GM18499 (cell line): ENCODE measurements around the gene MC2R.
A peak's percentile ranks its signal among the peaks of the same experiment; 100 is the strongest.
"Not testable (repeated sequence)": the region's sequence is repeated elsewhere in the genome, so short reads cannot be mapped to it uniquely, and the experiment has no call there.

Experiments
- ATAC-seq: cut with Tn5 transposase; IDR thresholded peaks from one replicate; pipeline ENCODE4 v1.9.1; 2021; ENCODE audit warnings: moderate number of reproducible peaks; ENCODE audit not compliant: insufficient read depth, unreplicated experiment

Gene MC2R

DNA sequence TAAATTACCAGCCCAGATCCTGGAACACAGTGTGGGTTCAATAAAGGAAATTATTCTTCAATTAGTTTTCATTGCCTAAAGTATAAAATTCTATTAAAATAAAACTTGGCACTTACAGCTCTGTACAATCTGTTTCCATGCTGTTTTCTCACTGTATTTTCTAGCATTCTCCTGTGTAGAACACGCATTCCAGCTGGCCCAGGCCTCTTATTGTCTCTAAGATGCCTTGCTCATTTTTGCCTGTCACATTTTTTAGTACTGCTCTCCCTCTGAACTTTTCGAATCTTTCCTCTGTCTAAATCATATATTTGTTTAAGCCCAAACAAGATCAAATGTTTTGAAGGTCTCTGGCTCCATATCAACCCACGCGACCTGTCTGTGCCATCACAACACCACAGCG is 20.8 kb downstream of the MC2R start:
- ATAC-seq: no peak

DNA sequence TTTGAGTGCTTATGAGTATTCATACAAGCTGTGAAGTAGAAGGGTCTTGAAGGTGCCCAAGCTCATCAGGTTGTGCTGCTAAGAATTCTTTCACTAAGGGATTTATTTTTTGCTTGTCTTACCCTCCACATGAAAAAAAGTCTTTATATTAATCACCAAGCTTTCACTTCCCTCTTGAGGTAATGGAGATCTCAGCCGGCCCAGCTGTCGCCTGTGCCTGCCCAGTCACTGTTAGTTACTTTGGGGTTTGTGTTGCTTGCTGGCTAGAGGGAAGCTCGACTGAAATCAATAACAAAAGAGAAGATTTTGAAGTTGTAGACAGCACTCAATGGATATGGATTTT is 21.9 kb downstream of the MC2R start:
- ATAC-seq: peak; percentile 99

DNA sequence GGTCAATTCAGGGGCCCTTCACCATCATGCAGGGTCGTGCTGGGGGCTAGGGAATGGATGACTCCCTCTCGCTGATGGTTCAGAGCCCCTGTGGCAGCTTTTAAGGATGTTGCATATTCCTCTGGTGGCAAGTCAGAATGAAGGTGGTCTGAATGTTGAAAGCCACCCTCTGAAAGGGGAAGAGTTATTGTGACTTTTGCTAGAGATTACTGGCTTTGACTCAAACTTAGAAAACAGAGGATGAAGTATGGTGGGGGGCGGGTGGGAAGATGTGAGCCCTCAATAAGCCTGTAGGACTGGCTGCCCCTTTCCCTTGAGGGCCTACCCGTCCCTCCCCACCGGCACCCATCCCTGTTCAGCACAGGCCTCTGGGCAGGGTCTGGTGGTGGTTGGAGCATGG is 23.2 kb downstream of the MC2R start:
- no peak for ATAC-seq

DNA sequence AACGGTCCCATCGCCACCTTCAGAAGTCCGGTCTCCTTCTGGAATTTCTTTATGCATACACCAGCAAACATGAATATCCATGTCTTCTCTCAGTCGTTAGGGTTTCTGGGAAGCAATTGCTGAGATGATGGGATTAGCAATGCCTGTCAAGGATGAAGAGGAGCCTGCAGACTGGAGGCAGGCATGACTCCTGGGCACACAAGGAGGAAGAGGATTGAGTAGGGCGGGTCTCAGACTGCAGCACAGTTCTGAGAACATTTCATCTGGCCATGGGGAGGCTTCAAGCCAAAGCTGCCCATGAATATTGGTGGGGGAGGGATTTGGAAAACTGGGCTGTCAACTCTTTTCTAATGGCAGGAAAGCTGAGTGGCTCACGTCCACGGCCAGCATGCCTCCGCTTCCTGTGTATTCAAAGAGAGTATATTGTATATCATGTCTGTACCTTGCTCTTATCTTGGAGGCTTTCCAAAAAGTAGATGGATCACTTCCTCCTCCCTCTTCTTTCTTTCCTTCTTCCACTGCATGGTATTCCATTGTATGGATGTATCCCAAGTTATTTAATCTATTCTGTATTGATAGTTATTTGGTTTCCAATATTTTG is 24.5 kb downstream of the MC2R start:
- no peak for ATAC-seq

DNA sequence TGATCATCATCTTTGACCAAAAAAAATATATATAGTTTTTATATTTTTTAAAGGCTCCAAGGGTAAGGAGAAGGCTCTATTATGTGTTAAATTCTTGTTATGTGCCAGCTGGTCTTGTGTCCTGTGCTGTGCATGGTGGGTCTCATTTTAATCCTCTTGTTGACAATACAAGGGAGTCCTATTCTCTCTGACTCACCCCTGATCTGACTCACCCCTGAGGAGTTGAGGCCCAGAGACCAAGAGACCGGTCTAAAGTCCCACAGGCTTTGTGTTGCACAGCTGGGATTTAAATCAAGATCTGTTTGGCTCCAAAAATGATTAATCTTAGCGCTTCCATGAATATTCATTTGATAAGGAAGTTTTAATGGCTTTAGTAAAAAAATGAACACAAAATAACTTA is 25.7 kb downstream of the MC2R start:
- ATAC-seq: no peak

DNA sequence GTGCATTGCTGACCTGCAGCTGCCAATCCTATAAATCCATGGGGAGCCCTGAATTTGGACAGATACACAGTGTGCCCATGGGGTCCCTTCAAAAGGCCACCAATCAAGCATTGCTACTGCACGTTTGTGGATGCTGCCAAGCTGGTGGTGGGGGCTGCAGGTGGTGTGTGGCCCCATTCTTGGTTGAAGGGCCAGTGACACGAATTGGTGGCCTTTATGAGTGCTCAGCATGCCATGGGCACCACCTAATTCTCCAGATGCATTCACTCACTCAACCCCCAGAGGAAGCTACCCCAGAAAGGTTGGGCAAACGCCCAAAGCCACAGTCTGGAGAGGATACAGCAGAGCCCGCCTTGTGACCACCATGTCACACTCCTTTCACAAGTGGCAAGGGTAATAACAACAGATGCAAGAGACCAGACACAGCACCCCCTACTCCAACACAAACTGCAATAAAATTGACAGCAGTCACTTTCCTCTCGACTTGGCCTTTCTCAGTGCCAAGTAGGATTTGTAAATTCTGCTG is 27.1 kb downstream of the MC2R start:
- ATAC-seq: no peak

DNA sequence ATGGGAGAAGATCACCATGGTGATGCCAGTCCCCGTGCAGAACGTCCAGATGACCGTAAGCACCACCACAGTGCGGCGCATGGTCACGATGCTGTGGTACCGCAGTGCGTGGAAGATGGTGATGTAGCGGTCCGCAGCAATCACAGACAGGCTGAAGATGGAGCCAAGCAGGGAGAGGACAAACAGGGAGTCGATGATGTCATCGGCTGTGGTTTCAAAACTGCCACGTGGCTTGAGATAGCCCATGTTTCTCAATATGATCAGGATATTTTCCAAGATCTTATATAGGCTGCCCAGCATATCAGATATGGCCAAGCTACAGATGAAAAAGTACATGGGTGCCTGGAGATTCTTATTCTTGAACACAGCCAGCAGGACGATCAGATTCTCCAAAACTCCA is 30.3 kb downstream of the MC2R start:
- no peak for ATAC-seq

DNA sequence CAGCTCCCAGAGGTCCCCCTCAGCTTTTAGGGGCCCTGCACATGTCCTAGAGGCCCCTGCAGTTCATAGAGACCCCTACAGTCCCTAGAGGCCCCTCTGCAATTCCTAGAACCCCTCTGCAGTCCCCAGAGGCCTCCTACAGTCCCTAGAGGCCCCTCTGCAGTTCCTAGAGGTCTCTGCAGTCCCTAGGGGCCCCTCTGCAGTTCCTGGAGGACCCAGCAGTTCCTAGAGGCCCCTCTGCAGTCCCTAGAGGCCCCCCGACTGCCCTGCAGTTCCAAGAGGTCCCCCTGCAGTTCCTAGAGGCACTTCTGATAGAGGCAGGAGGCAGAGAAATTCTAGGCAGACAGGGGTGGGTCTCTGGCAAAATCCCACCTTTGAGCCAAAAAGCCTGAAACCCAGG is 35.4 kb downstream of the MC2R start:
- ATAC-seq: no peak

DNA sequence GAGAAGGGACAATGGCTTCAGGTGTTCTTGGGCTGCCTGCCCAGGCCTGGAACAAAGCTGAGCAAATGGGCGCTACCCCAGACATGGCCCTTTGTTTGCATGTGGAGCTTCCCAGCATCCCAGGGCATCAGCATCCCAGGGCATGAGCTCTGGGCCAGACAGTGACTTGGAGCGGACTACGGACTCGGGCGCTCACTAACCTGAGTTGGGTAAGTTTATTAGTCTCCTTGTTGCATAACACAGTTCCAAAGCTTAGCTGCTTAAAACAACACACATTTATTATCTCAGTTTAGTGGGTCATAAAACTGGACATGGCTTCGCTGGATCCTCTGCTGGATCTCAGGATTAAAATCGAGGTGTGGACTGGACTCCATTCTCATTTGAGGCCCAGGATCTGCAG is 35.8 kb downstream of the MC2R start:
- no peak for ATAC-seq

DNA sequence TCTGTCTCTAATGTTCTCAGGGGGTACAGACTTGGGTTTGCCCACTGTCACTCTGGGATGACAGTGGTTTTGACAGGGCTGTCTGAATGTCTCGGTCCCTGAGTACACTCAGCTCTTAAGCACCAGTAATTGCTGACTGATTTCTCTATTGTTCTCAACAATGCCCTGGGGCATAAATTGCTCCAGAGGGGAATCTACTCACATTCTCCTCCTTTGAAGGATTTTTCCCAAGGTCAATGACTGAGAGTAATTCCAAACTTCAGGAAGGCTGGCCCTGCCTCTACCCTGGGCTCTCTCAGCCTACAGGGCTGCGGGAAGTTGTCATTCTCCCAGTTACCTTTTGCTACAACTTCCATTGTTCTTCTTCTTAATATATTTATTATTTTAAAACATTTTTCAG is 36.5 kb downstream of the MC2R start:
- no peak for ATAC-seq

DNA sequence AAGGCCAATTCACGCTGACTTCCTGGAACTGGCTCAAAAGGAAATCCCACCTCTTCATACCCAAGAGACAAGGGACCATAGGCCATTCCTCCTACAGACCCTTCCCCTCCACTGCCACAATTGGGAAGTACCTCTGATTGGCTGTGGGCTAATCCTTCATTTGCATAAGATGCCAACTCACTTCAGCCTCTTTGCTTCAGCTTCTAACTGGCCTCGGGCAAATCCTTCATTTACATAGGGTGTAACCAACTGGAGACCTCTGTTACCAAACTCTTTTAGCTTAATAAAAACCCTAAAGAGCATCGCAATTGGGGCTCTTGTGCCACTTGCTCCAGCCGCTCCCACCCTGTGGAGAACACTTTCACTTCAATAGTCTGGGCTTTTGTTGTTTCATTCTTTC is 38.2 kb downstream of the MC2R start:
- no peak for ATAC-seq

DNA sequence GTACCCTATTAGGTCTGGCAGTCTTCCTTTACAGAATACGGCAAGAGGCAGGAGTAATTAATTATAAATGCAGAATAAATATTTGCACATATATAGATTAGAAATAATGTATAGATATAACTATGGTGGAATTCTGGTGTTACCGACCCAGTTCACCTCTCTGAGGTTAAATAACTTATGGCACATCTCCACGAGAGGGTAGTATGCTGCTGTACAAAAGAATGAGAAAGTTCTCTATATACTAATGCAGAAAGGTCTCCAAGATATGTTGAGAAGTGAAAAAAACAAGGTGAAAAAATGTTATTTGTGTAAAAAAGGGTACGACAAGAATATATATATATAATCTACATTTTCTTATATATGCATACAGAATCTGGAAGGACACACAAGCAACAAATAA is 40.8 kb downstream of the MC2R start:
- no peak for ATAC-seq

DNA sequence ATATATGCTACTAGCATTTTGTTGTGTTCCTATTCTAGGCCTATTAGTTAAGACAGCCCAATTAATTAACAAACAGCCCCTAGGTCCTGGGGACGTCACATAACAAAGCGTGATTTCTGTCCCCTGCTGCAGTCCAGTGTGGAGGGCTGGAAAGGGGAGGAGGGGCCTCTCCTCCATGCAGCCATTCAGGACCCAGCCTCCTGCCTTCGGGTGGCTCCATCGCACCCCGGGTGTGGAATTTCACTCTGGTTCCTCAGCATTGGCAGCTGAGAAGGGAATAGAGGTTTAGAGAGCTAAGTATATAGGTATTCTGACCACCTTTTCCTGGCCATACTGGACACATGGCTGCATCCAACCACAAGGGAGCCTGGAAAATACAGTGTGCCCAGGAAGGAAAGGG is 42.4 kb downstream of the MC2R start:
- no peak for ATAC-seq

DNA sequence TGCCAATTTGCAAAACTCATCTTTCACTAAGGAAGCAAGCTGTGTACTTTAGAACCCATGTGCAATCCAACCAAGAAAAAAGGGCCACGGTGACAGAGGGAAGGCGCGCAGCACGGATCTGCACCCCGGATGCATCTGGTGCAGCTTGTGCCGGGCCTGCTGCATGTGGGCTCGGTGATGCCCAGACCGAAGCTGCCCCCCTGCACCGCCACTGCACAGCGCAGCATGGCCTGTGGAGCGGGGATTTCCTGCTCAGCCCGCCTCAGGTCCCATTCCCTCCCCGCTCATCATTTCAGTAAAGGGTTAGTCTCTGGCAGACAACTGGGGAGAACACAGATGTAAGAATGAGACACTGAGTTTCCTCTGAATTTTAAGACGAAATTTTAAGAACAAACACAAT is 43.0 kb downstream of the MC2R start:
- ATAC-seq: no peak

DNA sequence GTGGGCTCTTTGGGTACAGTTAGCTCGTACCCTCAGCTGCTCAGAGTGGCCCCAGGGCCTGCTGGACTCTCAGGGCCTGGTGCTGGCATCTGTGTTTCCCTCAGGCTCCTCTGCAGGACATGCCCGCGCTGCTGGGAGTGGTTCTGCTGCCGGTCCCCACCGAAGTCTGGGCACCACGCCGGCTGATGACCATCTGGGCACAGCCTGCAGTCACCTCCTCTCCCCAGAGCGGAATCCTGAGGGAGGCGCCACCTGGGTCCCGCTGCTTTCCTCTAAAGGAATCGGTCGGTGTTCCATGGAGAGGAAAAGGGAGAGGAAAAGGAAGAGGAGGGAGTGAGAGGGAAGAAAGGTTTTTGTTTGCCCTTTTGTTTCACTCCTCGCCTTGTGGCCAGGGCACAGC is 43.6 kb downstream of the MC2R start:
- no peak for ATAC-seq

DNA sequence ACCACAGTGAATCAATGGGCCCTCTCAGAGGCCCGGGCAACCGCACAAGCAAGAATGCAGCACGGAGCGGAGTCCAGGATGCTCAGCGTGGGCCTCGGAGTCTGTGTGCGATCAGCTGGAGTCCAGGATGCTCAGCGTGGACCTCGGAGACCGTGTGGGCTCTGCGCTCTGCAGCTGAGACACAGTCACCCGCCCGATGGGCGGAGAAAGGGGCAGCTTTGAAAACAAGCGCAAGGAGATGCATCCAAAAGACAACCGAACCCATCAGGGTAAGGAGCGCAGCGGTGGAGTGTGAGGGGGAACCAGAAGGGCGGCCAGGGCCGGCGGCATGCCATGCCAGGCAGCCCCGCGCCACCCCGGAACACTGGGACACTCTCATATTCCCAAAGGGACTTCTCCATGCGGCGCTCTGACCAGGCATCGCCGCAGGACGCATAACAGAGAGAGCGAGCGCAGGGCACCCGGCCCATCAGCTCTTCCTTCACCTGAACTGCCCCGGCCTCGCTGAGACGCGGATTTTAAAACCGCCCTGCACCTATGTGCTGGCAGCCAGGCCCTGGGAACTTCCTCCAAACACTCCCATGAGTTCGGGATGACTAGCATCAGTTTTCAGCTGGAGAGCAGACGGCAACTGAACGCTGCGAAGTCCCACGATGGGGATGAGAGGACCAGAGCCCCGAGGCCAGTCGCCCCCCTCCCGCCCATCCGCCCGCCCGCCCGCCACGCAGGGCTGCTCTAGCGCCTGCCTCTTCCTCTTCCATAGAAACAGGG is 46.6 kb downstream of the MC2R start:
- no peak for ATAC-seq

DNA sequence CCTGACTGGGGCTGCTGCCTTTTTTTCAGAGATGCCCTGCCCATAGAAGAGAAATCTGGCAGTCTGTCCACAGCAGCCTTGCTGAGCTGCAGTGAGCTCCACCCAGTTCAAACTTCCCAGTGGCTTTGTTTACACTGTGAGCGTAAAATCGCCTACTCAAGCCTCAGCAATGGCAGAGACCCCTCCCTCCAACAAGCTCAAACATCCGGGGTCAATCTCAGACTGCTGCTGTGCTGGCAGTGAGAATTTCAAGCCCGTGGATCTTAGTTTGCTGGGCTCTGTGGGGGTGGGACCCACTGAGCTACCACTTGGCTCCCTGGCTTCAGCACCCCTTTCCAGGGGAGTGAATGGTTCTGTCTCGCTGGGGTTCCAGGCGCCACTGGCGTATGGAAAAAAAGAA is 52.4 kb downstream of the MC2R start:
- ATAC-seq: not testable (repeated sequence)

DNA sequence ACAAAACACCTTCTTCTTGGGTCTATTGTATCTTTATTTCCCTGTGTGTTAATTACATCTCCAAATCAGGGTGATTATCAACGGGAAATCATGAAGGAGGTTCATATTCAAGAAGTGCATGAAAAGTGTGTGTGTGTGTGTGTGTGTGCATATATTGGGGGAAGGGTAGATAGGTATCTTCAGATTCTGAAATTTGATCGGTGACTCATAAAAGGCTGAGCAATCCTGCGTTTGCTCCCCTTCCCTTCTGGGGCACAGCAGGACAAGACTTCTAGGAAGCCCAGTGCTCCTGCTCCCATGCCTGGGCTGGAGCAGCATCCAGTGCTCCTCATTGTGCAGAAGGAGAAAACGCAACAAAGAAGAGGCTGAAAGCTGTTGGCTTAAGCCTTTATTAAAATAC is 65.5 kb downstream of the MC2R start:
- no peak for ATAC-seq

DNA sequence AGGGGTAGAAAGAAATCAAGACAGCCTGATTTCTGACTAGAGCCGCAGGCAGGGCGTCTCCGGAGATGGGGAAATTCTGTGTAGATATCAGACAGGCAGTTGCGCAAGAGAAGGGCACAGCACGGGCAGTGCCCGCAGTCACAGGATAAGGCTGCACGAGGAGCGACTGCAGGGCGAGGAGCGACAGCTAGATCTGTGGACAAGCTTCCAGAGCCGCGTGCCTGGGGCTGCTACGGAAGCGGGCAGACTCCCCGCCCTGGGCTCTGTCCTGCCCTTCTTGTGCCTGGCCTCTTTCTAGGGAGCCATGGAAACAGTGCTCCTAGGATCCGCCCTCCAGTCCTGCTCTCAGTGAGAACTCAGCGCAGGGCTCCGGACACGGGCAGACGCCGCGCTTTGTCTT is 78.8 kb downstream of the MC2R start:
- no peak for ATAC-seq

DNA sequence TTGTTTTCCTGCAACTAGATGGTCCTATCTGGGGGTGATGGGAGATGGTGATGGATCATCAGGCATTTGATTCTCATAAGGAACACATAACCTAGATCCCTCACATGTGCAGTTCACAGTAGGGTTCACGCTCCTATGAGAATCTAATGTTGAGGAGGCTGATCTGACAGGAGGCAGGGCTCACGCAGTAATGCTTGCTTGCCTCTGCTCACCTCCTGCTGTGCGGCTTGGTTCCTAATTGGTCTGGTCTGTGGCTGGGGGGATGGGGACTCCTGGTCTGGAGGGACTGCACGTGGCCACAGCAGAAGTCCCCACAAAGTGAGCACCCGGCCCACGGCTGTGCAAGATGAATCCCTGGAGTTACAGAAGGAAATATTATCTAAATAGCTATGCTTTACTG is 80.1 kb downstream of the MC2R start:
- ATAC-seq: no peak

DNA sequence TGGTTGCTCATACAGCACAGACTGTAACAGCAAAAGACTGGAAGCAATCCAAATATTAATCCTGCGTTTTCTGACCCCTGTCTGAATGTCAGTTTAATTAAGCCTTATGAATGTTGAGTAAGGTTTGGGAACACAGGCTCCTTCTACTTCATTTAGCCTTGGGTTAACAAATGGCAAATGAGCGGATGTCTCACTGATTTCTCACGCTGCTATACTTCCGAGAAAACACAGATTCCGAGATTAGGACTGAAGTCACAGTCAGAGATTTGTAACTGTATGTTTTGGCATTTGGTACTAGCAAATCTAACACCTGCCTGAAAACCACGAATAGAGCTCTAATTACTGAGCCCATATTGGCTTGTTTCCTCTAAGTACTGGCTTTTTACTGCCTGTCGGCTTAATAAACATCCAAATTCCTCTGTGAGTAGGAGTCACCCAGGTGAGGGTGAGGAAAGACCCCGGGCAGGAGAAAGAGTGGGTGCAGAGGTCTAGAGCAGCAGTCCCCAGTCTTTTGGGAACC is 80.8 kb downstream of the MC2R start:
- ATAC-seq: no peak
